HG03521 (cell line): ENCODE results near the gene FSCN2.

ENCODE experiments used
- ATAC-seq: cut with Tn5 transposase; IDR thresholded peaks from one replicate; pipeline ENCODE4 v1.9.1; 2021; ENCODE audit warnings: mild to moderate bottlenecking, moderate library complexity; ENCODE audit not compliant: unreplicated experiment

The FSCN2 gene

GRCh38 chr17:81511804-81512561 lies 16.2 kb upstream of the FSCN2 start:
- ATAC-seq = no peak

DNA sequence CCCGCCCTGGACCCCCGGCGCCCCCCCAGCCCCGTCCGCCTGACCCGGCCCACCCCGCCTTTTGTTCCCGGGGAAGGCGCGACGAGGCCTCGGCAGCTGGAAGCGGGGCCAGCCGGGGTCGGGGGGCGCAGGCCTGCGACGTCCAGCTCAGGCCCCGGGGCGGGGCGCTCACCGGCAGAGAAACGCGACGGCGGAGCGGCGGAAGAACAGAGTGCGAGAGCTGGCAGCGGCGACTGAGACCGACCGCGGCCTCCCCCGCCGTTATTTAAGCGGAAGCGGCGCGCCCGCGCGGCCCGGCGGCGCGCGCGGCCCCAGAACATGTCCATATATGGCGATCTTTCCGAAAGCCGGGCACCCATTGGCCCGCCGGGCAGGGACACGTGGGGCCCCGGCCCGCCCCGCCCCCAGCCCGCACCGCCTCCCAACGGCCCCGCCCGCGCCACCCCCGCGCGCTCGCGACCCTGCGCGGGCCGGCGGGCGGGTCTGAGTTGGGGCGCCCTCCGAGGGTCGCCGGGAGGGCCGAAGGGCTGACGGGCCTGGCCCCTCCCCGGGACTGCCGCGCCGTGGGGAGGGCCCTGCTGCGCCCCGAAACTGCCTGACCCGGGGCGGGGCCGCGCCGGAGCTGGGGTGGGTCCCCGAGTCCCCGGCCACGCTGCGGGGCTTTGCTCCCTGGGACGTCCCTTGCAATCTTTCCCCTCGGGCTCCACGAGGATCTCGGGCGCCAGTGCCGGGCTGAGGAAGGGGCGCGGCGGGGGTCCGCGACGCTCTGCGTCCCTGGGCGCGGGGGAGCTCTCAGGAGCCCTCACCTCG lies 15.4 kb upstream of the FSCN2 start, which contains the start of gene ACTG1:
TSS of gene ACTG1 (minus strand) at position 238 of the 810 bp plus-strand sequence. CDS start 445 bp downstream, outside the sequence.
- ATAC-seq = peak; percentile 41

DNA sequence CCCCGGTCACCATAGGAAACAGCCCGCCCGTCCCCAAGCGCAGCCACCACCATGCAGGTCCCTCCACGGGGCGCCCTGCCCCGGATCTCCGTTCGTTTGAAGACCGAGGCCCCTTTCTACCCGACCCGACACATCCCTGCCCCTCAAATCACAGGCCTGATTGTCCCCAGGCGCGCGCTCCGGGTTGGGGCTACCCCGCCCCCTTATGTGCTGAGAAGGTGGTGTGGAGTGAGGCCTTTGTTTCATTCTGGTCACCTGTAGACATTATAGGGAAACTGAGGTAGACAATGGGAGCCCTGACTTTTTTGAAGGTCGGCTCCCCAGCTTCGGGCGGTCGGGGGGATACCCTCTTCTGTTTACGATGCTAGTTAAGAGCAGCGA lies 14.8 kb upstream of the FSCN2 start:
- no peak for ATAC-seq

GRCh38 chr17:81513753-81514488 lies 14.3 kb upstream of the FSCN2 start:
- ATAC-seq = no peak

- ATAC-seq = no peak
These were observed 13.8 kb upstream of the FSCN2 start for GRCh38 chr17:81514489-81514738.

GRCh38 chr17:81514739-81515529 lies 13.2 kb upstream of the FSCN2 start:
- ATAC-seq = peak; percentile 21

DNA sequence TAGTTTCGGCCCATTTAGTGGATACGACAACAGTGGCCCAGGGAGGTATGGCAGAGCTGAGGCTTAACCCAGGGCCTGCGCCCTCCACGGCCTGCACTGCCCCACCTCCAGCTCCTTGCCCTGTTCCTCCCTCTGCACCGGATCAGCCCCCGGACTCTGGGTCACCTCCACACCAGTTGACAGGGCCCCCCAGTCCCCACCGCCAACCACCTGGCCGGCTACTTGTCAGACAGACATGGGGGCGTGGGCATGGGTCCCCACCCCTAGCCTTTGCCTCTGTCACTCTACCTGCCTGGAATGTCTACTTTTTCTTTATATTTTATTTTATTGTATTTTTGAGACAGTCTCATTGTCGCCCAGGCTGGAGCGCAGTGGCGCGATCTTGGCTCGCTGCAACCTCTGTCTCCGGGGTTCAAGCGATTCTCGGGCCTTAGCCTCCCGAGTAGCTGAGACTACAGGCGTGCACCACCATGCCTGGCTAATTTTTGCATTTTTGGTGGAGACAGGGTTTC lies 12.6 kb upstream of the FSCN2 start:
- ATAC-seq = no peak

DNA sequence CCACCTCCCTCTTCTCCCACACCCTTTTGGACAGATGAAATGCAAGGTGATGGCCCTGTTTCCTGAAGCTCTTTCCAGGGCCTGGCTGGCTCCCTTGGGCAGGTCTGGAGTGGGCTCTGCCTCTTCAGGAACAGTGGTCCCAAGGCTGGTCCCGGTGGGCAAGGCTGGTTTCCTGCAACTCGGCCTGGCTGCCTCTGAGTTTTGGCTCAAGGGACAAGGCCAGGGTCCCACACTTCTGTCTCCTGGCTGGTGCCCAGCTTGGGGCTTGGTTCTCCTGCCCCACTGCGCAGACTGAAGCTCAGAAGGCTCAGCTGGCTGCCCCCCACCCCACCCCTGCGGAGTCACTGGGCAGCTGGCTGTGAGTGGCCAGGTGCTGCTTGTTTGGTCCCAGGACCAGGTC lies 11.7 kb upstream of the FSCN2 start:
- no peak for ATAC-seq

DNA sequence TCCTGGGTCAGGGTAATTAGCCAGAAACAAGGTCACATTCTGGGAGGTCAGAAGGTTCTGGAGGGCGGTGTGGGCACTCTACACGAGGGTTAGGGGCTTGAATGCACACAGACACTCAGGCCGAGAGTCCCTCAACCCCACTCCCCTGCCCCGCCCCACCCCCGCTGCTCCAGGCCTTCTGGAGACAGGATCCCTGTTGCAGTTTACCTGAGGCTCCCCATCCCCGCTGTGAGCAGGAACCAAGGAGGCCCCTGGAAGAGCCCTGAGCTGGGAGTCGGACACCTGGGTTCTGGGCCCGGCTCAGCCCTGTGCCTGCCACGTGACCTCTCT lies 11.2 kb upstream of the FSCN2 start:
- ATAC-seq = no peak

DNA sequence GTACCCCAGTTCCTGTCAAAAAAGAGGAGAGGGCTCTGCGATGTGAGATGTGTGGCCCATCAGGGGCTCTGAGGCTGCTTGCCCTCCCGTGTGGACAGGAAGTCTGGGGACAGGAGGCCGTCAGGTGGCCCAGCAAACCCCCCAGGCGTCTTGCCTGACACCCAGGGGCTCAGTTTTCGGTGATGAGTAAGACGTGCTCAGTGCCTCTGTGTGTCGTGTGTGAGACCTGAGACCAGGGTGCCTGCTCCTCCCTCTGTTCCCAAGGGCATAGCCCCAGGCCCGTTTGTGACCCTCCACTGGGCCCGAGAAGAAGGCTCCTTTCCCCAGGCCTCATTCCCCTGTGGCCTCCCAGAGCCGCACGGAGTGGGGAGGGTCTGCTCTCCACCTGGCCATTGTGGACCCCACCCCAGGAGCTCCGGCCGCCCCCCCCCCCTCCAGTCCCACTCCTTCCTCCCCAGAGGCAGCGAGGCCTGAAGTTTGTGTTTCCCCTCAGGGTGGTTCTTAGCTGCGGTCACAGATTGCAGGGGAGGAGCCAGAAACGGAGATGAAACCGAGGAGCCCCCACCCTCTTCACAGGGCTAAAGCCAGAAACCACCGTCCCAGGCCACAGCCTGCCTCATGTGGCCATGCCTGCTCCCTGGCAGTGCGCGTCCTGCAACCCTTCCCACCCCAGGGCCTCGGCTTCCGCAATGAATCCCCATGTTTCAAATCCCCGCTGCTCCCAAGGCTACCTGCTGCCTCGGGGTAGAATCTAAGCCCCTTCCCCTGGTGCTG lies 10.7 kb upstream of the FSCN2 start:
- ATAC-seq = no peak

DNA sequence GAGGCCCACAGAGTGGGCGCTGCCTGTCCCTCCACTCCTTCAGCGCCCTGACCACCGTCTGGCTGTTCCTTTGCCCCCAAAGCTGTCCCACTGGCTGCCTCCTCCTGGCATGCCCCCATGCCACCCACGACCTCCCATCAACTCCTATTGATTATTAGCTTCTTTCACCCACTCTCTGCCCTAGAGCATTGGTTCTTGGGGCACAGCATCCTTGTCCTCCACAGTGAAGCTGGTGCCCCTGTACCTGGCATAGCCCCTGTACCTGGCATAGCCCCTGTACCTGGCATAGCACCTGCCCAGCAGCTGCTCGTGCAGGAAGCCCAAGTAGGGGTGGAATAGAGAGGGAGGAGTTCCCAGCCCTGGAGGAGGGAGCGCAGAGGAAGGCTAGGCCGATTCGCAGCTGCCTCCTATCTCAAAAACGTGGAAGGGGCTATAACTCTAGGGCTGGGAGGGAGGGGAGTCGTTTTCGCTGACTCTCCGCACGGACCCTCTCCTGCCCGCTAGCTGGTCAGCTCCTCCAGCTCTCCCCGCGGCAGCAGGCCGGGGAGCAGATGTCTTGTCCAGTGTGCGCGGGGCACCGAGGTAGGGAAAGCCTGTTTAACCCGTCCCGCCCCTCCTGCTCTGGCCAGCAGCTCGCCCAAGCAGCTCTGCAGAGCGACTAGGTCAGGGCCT lies 9.9 kb upstream of the FSCN2 start:
- ATAC-seq = no peak

DNA sequence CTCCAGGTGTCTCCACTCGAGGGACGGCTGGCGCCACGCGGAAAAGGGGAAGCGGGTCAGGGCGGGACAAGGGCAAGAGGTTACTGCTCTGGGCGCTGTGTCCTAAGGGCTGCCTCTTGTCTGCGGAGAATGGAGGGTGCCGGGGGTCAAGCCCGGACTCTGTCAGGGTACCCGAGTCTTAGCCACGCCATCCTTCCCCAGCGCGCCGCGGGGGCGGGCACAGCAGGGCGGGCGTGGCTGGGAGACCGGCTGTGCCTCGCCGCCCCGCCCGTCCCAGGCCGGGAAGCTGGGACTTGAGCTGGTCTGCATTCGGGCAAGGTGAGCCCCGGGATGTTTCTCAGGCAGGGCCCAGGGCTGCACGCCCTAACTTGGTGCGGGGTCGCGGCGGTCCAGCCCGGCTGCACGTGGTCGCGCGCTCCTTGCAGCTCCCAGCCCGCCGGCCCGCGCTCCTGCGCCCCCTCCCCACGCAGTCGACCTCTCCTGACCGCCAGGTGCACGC lies 9.3 kb upstream of the FSCN2 start:
- no peak for ATAC-seq

DNA sequence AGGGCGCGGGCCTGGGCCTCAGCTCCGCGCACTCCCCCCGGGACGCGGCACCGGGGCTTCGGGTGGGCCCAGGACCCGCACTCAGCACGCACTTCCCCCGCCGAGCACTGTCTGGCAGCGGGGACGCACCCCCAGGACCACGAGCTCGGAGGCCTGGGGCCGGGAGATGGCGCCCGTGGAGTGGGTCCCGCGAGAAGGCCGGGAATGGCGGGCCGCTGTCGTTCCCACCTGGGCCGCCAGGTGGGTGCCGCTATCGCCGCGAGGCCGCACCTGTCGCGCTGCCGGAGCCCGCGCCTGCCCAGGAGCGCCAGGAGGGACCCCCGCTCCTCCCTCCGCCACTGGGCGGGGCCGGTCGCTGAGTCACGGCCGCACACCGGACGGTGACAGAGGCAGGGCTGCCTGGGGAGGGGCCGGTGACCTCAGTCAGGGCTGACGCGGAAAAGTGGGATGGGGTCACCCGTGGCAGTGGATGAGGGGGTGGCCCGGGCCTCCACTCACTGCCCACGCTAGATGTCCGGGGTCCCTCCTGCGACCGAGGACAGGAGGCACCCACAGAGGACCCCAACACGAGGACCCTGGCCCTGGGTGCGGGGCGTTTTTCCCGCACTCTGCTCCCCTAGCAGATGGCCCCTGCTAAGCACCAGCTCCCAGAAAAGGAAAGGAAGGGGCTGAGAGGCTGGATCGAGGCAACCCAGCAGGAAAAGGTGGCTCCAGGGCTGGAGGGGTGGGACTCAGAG lies 8.7 kb upstream of the FSCN2 start:
- ATAC-seq = no peak

GRCh38 chr17:81520021-81520901 lies 7.9 kb upstream of the FSCN2 start:
- ATAC-seq = no peak

- no peak for ATAC-seq
These were observed 5.4 kb upstream of the FSCN2 start for GRCh38 chr17:81522491-81523401.

DNA sequence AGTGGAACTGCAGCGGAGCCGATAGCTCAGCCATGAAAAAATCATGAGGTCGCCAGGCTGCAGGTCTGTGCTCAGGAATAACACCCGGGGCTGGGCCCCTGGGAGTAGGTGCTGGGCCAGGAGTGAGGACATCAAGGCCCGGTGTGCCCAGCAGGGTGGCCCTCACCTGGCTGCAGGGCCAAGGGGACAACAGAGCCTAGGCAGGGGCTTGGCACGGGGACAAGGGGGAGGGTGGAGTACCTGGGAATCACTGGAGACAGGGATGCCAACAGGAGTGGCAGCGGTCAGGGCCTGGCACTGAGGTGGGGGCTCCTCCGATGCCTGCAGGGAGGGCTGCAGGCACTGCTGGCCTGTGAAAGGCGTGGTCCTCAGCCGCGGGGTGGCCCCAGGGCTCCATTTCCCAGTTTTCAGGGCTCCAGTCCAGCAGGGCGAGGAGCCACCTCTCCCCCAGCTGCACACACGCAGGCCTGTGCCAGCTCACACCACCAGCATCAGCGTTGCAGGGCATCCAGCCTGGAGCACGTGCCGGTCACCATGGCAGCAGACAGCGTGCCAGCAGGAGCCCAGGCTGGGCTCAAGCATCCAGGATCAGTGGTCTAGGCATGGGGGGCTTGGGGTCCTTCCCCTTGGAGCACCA lies 4.7 kb upstream of the FSCN2 start:
- ATAC-seq = no peak
